Naive thymus-derived CD4-positive, alpha-beta T cell (primary cell): ENCODE measurements around the gene TAC4. TPM values are rescaled to one million over a fixed set of nuclear protein-coding genes. Genes with fewer than 3 reads are reported as not detected.

Source experiments
- ATAC-seq: fragments of 150-1000 bp; cut with Tn5 transposase; 2 replicates; pipeline ENCODE4 v1.10.0; 2021; ENCODE audit warnings: mild to moderate bottlenecking, moderate library complexity
- CTCF ChIA-PET: fragments of 350-600 bp; sonication (Branson Sonifier 250); formaldehyde crosslinking; loops from one replicate; lab custom pipeline; 2021; ENCODE audit warnings: antibody characterized with exemption; lab: Charles Lee
- POLR2A ChIA-PET: fragments of 350-600 bp; sonication (Branson Sonifier 250); formaldehyde crosslinking; loops from one replicate; lab custom pipeline; 2021; ENCODE audit warnings: antibody characterized with exemption, inconsistent platforms; lab: Charles Lee
- DNase-seq, 9 donors: peaks; one replicate each; pipeline versions ENCODE4 v3.0.0 to v3.0.0-alpha.2; 2020 to 2022; ENCODE audit warnings: mixed read lengths in 1 of 9
- H3K27ac ChIP-seq: one replicate; pipeline ENCODE4 v1.7.0; 2013; ENCODE audit warnings: mild to moderate bottlenecking, low read depth, low read length, moderate library complexity
- H3K27me3 ChIP-seq, 2 donors: one replicate each; pipeline ENCODE4 v1.7.0; 2013; ENCODE audit warnings: low read length in 2 of 2, mild to moderate bottlenecking in 2 of 2, moderate library complexity in 2 of 2; ENCODE audit not compliant: control insufficient read depth in 2 of 2, insufficient read depth in 2 of 2
- H3K36me3 ChIP-seq, 3 experiments: 1 replicate in 2 of 3; 2 replicates in 1 of 3; pipeline ENCODE4 v1.7.0; 2013; ENCODE audit warnings: low read length in 3 of 3, mild to moderate bottlenecking in 3 of 3, moderate library complexity in 1 of 3; ENCODE audit not compliant: insufficient read depth in 3 of 3, control insufficient read depth in 2 of 3
- H3K4me1 ChIP-seq, 2 donors: one replicate each; pipeline ENCODE4 v1.7.0; 2013; ENCODE audit warnings: low read length in 2 of 2, mild to moderate bottlenecking in 2 of 2, moderate library complexity in 1 of 2; ENCODE audit not compliant: control insufficient read depth in 2 of 2, insufficient read depth in 2 of 2
- H3K4me3 ChIP-seq: 2 replicates; pipeline ENCODE4 v1.7.0; 2013; ENCODE audit warnings: mild to moderate bottlenecking, low read length
- H3K9me3 ChIP-seq, 3 experiments: 1 replicate in 2 of 3; 2 replicates in 1 of 3; pipeline ENCODE4 v1.7.0; 2013; ENCODE audit warnings: low read length in 3 of 3; ENCODE audit not compliant: control insufficient read depth in 2 of 3
- H3K27ac Mint-ChIP-seq, 9 donors: one replicate each; pipeline ENCODE4 v1.8.0; 2020 to 2022; ENCODE audit warnings: mixed read lengths in 9 of 9, mild to moderate bottlenecking in 8 of 9, moderate library complexity in 5 of 9, inconsistent platforms in 2 of 9
- H3K27me3 Mint-ChIP-seq, 5 donors: one replicate each; pipeline ENCODE4 v1.8.0; 2021 to 2022; ENCODE audit warnings: mixed read lengths in 5 of 5, mild to moderate bottlenecking in 1 of 5
- H3K36me3 Mint-ChIP-seq, 5 donors: one replicate each; pipeline ENCODE4 v1.8.0; 2020 to 2022; ENCODE audit warnings: mixed read lengths in 5 of 5, mild to moderate bottlenecking in 3 of 5, inconsistent platforms in 1 of 5
- H3K4me1 Mint-ChIP-seq, 7 donors: one replicate each; pipeline ENCODE4 v1.8.0; 2020 to 2022; ENCODE audit warnings: mixed read lengths in 7 of 7, mild to moderate bottlenecking in 3 of 7, inconsistent platforms in 1 of 7
- H3K4me3 Mint-ChIP-seq, 10 donors: one replicate each; pipeline ENCODE4 v1.8.0; 2020 to 2022; ENCODE audit warnings: mild to moderate bottlenecking in 10 of 10, mixed read lengths in 10 of 10, moderate library complexity in 6 of 10, inconsistent platforms in 2 of 10
- H3K9me3 Mint-ChIP-seq, 11 donors: one replicate each; pipeline ENCODE4 v1.8.0; 2020 to 2022; ENCODE audit warnings: mixed read lengths in 11 of 11, mild to moderate bottlenecking in 4 of 11, inconsistent platforms in 1 of 11, moderate library complexity in 1 of 11
- intact Hi-C, 2 donors: fragments of 100-400 bp; cut with micrococcal nuclease; formaldehyde crosslinking; loops; one replicate each; pipeline ENCODE4 v1.15.1; 2023
- polyA plus RNA-seq, 2 donors: library from polyadenylated mRNA; unstranded; fragments of 300-500 nt; fragmentation: Illumina TruSeq; gene quantifications; one replicate each; pipeline ENCODE4 v1.2.3, GENCODE V29; 2021
- total RNA-seq, 6 experiments: library from RNA in 5 of 6; stranded (reverse) in 5 of 6; gene quantifications; 1 replicate in 5 of 6; 2 replicates in 1 of 6; pipeline ENCODE4 v1.2.3 and lab custom pipeline; 2021 to 2026

TAC4 gene
- total and polyA plus RNA-seq, 7 experiments from 2014 or later = not detected

- H3K4me3 Mint-ChIP-seq = no peak overlapping the region
Observed at GRCh38 chr17:49825645-49826044, 22.2 kb downstream of the TAC4 start.

GRCh38 chr17:49823614-49824013 lies 24.3 kb downstream of the TAC4 start:
- Histone ChIP-seq H3K36me3 (peaks cover 25 to 76% (median 47%) of the 10 kb centered on the region in 3 experiments), H3K27me3 (no peaks in the 10 kb centered on the region), H3K9me3 (no peaks in the 10 kb centered on the region), H3K4me1 (peaks cover 20 to 36% of the 10 kb centered on the region in 2 donors), H3K27ac (no peak overlapping the region), H3K4me3 (no peak overlapping the region)
- CTCF ChIA-PET = no interaction called here
- no peaks in the 10 kb centered on the region for H3K9me3 Mint-ChIP-seq
- intact Hi-C loops = no loop called here
- DNase-seq (no peak), ATAC-seq (no peak)
- POLR2A ChIA-PET = interaction anchor here (0.6 kb wide), 2 partner anchors 74 to 126 kb away, joined by 3 read pairs; no protein-coding TSS in a partner anchor
- peaks cover 19 to 51% (median 36%) of the 10 kb centered on the region in 7 donors for H3K4me1 Mint-ChIP-seq
- H3K4me3 Mint-ChIP-seq = no peak overlapping the region
- peaks cover 29 to 62% (median 50%) of the 10 kb centered on the region in 5 donors for H3K36me3 Mint-ChIP-seq
- peak overlapping the region in 2 of 9 donors; percentile 22 to 24 for H3K27ac Mint-ChIP-seq
- no peaks in the 10 kb centered on the region for H3K27me3 Mint-ChIP-seq

More at GRCh38 chr17:49825645-49826044, 22.2 kb downstream of the TAC4 start:
- CTCF ChIA-PET = no interaction called here
- ATAC-seq (no peak), DNase-seq (no peak)
- H3K4me3 ChIP-seq = no peak overlapping the region
- Mint-ChIP-seq H3K27ac (no peak overlapping the region), H3K9me3 (no peaks in the 10 kb centered on the region), H3K27me3 (no peaks in the 10 kb centered on the region), H3K4me1 (peaks cover 9 to 35% (median 20%) of the 10 kb centered on the region in 7 donors), H3K36me3 (peaks cover 23 to 66% (median 55%) of the 10 kb centered on the region in 5 donors)
- H3K36me3 ChIP-seq = peaks cover 25 to 93% (median 47%) of the 10 kb centered on the region in 3 experiments
- intact Hi-C loops = no loop called here
- POLR2A ChIA-PET = interaction anchor here (1.3 kb wide), 1 partner anchor 9 kb away, joined by 5 read pairs; no protein-coding TSS in a partner anchor
- H3K27ac ChIP-seq = no peak overlapping the region
- no peaks in the 10 kb centered on the region for H3K9me3 ChIP-seq
- H3K27me3 ChIP-seq = no peaks in the 10 kb centered on the region
- peaks cover 6 to 17% of the 10 kb centered on the region in 2 donors for H3K4me1 ChIP-seq

GRCh38 chr17:49822829-49823228 lies 25.0 kb downstream of the TAC4 start:
- Histone ChIP-seq H3K36me3 (peaks cover 25 to 68% (median 45%) of the 10 kb centered on the region in 3 experiments), H3K27me3 (no peaks in the 10 kb centered on the region), H3K4me3 (no peak overlapping the region), H3K4me1 (peaks cover 28 to 42% of the 10 kb centered on the region in 2 donors), H3K9me3 (no peaks in the 10 kb centered on the region), H3K27ac (no peak overlapping the region)
- peaks cover 24 to 59% (median 41%) of the 10 kb centered on the region in 7 donors for H3K4me1 Mint-ChIP-seq
- H3K27ac Mint-ChIP-seq = peak overlapping the region in 5 of 9 donors; percentile 21 to 94 (median 48)
- POLR2A ChIA-PET = interaction anchor here (1.1 kb wide), 1 partner anchor 81 kb away, joined by 3 read pairs; no protein-coding TSS in a partner anchor
- no peak for DNase-seq
- ATAC-seq = no peak
- intact Hi-C loops = no loop called here
- H3K4me3 Mint-ChIP-seq = no peak overlapping the region
- no peaks in the 10 kb centered on the region for H3K27me3 Mint-ChIP-seq
- peaks cover 27 to 56% (median 47%) of the 10 kb centered on the region in 5 donors for H3K36me3 Mint-ChIP-seq
- CTCF ChIA-PET = interaction anchor here (0.9 kb wide), 1 partner anchor 13 kb away, joined by 3 read pairs; no protein-coding TSS in a partner anchor
- no peaks in the 10 kb centered on the region for H3K9me3 Mint-ChIP-seq

- H3K36me3 ChIP-seq = peaks cover 25 to 59% (median 37%) of the 10 kb centered on the region in 3 experiments
- no peaks in the 10 kb centered on the region for H3K27me3 ChIP-seq
- ATAC-seq (no peak), DNase-seq (no peak)
- H3K9me3 ChIP-seq = no peaks in the 10 kb centered on the region
- intact Hi-C loops = no loop called here
- Mint-ChIP-seq H3K4me1 (peaks cover 26 to 68% (median 50%) of the 10 kb centered on the region in 7 donors), H3K4me3 (peak overlapping the region in 2 of 10 donors; percentile 78 to 82), H3K27ac (peak overlapping the region in 8 of 9 donors; percentile 83 to 99 (median 92)), H3K36me3 (peaks cover 22 to 54% (median 41%) of the 10 kb centered on the region in 5 donors), H3K9me3 (no peaks in the 10 kb centered on the region), H3K27me3 (no peaks in the 10 kb centered on the region)
- CTCF ChIA-PET = interaction anchor here (0.6 to 0.9 kb wide), 3 partner anchors 9 to 28 kb away, joined by 3 to 7 read pairs (median 3); no protein-coding TSS in a partner anchor
- H3K4me1 ChIP-seq = peaks cover 36 to 51% of the 10 kb centered on the region in 2 donors
- H3K27ac ChIP-seq = no peak overlapping the region
- H3K4me3 ChIP-seq = no peak overlapping the region
- POLR2A ChIA-PET = interaction anchor here (0.6 to 1.7 kb wide), 7 partner anchors 8 to 300 kb away, joined by 3 to 4 read pairs (median 3); no protein-coding TSS in a partner anchor
Observed at GRCh38 chr17:49821916-49822315, 26.0 kb downstream of the TAC4 start.

- CTCF ChIA-PET = interaction anchor here (0.6 kb wide), 2 partner anchors 10 to 27 kb away, joined by 3 to 7 read pairs; no protein-coding TSS in a partner anchor
- Mint-ChIP-seq H3K36me3 (peaks cover 22 to 57% (median 44%) of the 10 kb centered on the region in 5 donors), H3K27ac (peak overlapping the region; percentile 16 to 99 (median 91)), H3K9me3 (no peaks in the 10 kb centered on the region), H3K27me3 (no peaks in the 10 kb centered on the region), H3K4me1 (peaks cover 26 to 72% (median 55%) of the 10 kb centered on the region in 7 donors), H3K4me3 (peak overlapping the region in 9 of 10 donors; percentile 25 to 82 (median 57))
- Histone ChIP-seq H3K9me3 (no peaks in the 10 kb centered on the region), H3K4me1 (peaks cover 40 to 56% of the 10 kb centered on the region in 2 donors), H3K4me3 (no peak overlapping the region), H3K36me3 (peaks cover 24 to 54% (median 32%) of the 10 kb centered on the region in 3 experiments), H3K27me3 (no peaks in the 10 kb centered on the region), H3K27ac (peak overlapping the region; percentile 46)
- ATAC-seq (no peak), DNase-seq (no peak)
- intact Hi-C loops = no loop called here
- POLR2A ChIA-PET = interaction anchor here (0.6 to 1.8 kb wide), 10 partner anchors 9 to 232 kb away, joined by 3 to 7 read pairs (median 4); partner anchors contain the start of genes FAM117A and KAT7
Observed at GRCh38 chr17:49821466-49821865, 26.4 kb downstream of the TAC4 start.

- Histone ChIP-seq H3K27me3 (no peaks in the 10 kb centered on the region), H3K4me1 (peaks cover 40 to 63% of the 10 kb centered on the region in 2 donors), H3K4me3 (no peak overlapping the region), H3K9me3 (no peaks in the 10 kb centered on the region), H3K36me3 (peaks cover 17 to 54% (median 29%) of the 10 kb centered on the region in 3 experiments), H3K27ac (peak overlapping the region; percentile 46)
- intact Hi-C loops = no loop called here
- ChIA-PET POLR2A (interaction anchor here (0.6 to 1.8 kb wide), 8 partner anchors 9 to 133 kb away, joined by 3 to 10 read pairs (median 5); partner anchors contain the start of genes FAM117A and KAT7), CTCF (interaction anchor here (0.6 to 0.9 kb wide), 3 partner anchors 13 to 56 kb away, joined by 3 to 4 read pairs (median 3); no protein-coding TSS in a partner anchor)
- peak overlapping the region; percentile 56 to 99 (median 91) for H3K27ac Mint-ChIP-seq
- no peaks in the 10 kb centered on the region for H3K27me3 Mint-ChIP-seq
- peak overlapping the region in 9 of 10 donors; percentile 4 to 82 (median 57) for H3K4me3 Mint-ChIP-seq
- ATAC-seq (no peak), DNase-seq (no peak)
- H3K4me1 Mint-ChIP-seq = peaks cover 28 to 75% (median 62%) of the 10 kb centered on the region in 7 donors
- peaks cover 19 to 55% (median 40%) of the 10 kb centered on the region in 5 donors for H3K36me3 Mint-ChIP-seq
- no peaks in the 10 kb centered on the region for H3K9me3 Mint-ChIP-seq
Observed at GRCh38 chr17:49820773-49821172, 27.1 kb downstream of the TAC4 start.
